ENCODE data around the gene RSPH10B2. TPM values are rescaled to one million over a fixed set of nuclear protein-coding genes. Genes with fewer than 3 reads are reported as not detected.
"Not testable (repeated sequence)": the region's sequence is repeated elsewhere in the genome, so short reads cannot be mapped to it uniquely, and the experiment has no call there.

Gene RSPH10B2
- polyA plus RNA-seq (2012; ENCODE audit: insufficient read depth, insufficient read length, low read depth), result not detected

DNA sequence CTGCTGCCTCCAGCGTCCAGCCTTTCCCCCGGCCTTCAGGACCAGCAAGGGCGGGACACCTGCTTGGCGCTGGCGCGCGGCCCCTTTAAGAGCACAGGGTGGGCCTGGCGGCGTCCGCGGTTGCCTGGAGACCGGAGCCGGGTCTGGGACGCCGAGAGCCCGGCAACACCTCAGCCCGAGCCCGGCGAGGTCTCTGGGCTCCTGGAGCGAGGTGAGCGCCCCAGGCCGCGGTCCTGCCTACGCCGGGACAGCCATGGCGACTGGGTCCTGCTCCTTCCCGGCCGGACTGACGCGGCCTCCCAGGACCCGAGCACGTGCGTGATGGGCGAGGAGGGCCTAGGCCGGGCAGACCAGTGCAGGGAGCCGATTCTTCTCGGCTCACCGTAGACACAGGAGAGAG lies at the start of gene RSPH10B2:
Gene RSPH10B2 (plus strand): TSS at position 140 of the 400 bp plus-strand sequence. CDS start 3,575 bp downstream, outside the sequence.
- not testable (repeated sequence) for H3K4me1 ChIP-seq, H3K27me3 ChIP-seq, H3K9me3 ChIP-seq, H3K36me3 ChIP-seq
- peak; percentile 18 for DNase-seq
- H3K4me3 ChIP-seq (ENCODE audit: low read depth, low read length), result 0 out of 2 replicates have a peak within 1 kb of the TSS, but pooled peaks have one; percentile 19

DNA sequence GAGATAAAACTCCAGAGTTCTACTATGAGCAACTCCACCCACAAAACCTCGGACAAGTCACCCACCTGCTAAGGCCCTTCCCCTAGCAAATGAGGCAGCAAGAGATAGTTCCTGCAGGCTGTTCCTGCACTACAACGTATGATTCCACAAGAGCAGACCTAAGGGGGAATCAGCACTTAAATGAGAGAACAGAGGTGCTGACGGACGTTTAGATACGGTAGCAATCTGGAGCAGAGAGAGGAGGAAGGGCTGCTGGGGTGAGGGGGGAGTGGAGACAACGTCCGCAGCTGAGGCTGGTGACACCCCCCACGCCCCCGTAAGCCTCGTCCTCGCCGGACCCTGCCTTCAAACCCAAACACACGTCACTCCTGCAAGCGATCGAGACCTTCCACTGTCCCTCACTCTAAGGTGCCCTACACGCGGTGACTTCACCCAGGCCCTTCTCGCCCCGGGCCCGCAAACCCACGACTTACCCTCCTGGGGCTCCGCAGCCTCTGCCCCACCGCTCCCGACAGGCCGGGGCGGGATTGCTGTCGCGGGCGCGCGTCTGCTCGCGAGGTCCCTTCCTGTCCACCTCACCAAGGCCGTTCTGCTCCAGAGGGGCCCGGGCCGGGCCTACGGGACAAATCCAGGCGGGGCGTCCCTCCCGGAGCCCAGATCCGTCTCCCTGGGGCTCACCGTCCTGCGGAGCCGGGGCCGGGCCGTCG lies 47.8 kb upstream of the RSPH10B2 start:
- no peaks in the 10 kb centered on the region for H3K27me3 ChIP-seq
- H3K9me3 ChIP-seq, result peaks cover 4% of the 10 kb centered on the region; the same call in 1 of the 2 replicates
- TF ChIP-seq, protein P1, sequence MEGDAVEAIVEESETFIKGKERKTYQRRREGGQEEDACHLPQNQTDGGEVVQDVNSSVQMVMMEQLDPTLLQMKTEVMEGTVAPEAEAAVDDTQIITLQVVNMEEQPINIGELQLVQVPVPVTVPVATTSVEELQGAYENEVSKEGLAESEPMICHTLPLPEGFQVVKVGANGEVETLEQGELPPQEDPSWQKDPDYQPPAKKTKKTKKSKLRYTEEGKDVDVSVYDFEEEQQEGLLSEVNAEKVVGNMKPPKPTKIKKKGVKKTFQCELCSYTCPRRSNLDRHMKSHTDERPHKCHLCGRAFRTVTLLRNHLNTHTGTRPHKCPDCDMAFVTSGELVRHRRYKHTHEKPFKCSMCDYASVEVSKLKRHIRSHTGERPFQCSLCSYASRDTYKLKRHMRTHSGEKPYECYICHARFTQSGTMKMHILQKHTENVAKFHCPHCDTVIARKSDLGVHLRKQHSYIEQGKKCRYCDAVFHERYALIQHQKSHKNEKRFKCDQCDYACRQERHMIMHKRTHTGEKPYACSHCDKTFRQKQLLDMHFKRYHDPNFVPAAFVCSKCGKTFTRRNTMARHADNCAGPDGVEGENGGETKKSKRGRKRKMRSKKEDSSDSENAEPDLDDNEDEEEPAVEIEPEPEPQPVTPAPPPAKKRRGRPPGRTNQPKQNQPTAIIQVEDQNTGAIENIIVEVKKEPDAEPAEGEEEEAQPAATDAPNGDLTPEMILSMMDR (IDR thresholded peaks at IDR 0.05; ENCODE audit: low read depth, low read length), result no peak
- no peaks in the 10 kb centered on the region for H3K4me1 ChIP-seq
- H3K36me3 ChIP-seq, result peaks cover 28% of the 10 kb centered on the region
- peak; percentile 36 for DNase-seq
- H3K4me3 ChIP-seq (ENCODE audit: low read depth, low read length), result peak overlapping the region; percentile 71

DNA sequence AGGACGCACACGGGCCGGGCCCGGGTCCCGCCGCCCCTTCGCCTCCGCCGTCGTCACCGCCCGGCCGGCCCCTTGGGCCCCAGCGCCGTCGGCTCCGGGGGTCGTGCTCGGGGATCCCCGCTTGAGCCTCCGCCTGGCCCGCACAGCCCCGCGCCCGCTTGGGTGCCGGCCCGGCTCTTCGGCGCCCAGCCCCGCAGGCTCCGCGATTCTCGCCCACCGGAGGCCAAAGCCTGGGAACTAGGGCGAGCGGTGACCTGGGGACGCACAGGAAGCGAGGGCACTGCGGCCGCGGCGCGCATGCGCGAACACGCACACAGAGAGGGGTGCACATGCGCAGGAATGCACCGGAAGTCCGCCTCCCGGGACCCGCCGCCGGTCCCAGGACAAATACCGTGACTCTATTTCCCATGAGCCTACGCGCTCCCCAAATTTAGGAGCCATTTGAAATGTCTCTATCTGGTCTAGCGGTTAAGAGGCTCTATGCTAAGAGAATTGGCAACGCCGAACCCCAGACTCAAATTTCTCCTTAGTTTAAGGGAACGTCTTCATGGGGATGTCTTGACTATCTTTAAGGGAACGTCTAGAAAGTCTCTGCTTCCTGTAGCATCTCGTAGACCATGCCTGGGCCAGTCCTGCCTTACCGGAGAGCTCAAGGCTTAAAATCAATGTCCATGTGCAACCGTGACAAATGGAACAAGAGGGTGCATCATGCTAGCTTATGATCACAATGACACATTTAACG lies 47.1 kb upstream of the RSPH10B2 start, which contains the start of gene ZNF12:
Gene ZNF12 (minus strand): TSS at position 282 of the 742 bp plus-strand sequence. CDS start 1,774 bp downstream, outside the sequence.
- Histone ChIP-seq H3K27me3 (no peaks in the 10 kb centered on the region), H3K4me1 (no peaks in the 10 kb centered on the region), H3K36me3 (peaks cover 23% of the 10 kb centered on the region), H3K4me3 (ENCODE audit: low read depth, low read length) (peak within 1 kb of the TSS; percentile 71), H3K9me3 (peaks cover 4% of the 10 kb centered on the region; the same call in 1 of the 2 replicates)
- TF ChIP-seq, protein P1 (IDR thresholded peaks at IDR 0.05; ENCODE audit: low read depth, low read length), result no peak
- peak; percentile 98 for DNase-seq

DNA sequence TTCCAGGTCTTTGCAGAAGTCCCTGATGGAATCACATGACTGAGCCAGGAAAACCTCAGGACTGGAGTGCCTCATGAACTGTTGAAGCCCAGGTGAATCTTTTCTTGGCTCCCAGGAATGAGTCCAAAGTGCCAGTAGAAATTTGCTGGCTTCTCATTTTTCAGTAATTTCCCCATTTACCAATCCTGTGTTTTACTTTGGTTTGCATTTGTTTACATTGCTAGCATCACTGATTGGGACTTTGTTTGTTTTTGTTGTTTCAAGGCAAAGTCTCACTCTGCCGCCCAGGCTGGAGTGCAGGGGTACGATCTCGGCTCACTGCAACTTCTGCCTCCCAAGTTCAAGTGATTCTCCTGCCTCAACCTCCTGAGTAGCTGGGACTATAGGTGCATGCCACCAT lies 45.6 kb upstream of the RSPH10B2 start:
- H3K4me3 ChIP-seq (ENCODE audit: low read depth, low read length), result no peak overlapping the region
- no peak for DNase-seq
- H3K9me3 ChIP-seq, result peaks cover 4% of the 10 kb centered on the region; the same call in 1 of the 2 replicates
- peaks cover 16% of the 10 kb centered on the region for H3K36me3 ChIP-seq
- TF ChIP-seq, protein P1 (IDR thresholded peaks at IDR 0.05; ENCODE audit: low read depth, low read length), result no peak
- no peaks in the 10 kb centered on the region for H3K27me3 ChIP-seq
- no peaks in the 10 kb centered on the region for H3K4me1 ChIP-seq

DNA sequence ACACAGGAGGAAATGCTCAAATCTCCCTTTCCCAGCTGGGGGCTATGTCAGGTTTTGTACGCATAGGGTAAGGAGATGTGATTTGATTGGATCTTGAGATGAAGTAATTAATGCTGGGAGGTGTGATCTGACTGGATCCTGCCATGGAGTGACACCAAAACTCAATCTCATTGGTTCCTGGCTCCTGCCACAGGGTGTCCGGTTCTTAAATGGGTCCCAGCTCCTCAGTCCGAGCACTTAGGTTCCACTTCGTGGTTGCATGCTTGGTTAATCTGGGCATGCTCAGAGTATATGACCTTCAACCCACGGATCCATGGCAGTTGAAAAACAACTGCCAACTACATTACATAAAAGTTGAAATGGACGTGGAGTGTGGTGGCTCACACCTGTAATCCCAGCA lies 44.1 kb upstream of the RSPH10B2 start:
- no peak overlapping the region; the same call in 1 of the 2 replicates for H3K4me3 ChIP-seq (ENCODE audit: low read depth, low read length)
- H3K36me3 ChIP-seq, result peaks cover 5% of the 10 kb centered on the region
- H3K27me3 ChIP-seq, result no peaks in the 10 kb centered on the region
- H3K4me1 ChIP-seq, result no peaks in the 10 kb centered on the region
- H3K9me3 ChIP-seq, result no peaks in the 10 kb centered on the region
- TF ChIP-seq, protein P1 (IDR thresholded peaks at IDR 0.05; ENCODE audit: low read depth, low read length), result no peak
- peak; percentile 33 for DNase-seq

DNA sequence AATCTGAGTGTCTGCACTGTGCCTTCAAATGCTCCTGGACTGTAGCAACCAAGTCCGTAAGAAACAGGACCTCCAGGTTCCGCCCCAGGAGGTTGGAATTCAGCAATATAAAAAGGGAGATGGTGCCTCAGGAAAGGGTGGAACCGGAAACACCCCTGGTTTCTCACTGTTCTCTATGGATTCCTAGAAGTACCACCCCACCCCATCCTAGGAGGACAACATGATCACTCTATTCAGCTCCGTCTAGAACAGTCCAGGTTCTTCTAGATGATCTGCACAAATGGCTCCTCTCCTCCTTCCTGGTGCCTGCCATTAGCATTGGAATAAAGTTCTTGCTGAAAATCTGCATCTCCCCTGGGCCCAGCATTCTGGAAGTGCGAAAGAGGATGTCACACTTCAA lies 39.5 kb upstream of the RSPH10B2 start:
- Histone ChIP-seq H3K4me3 (ENCODE audit: low read depth, low read length) (no peak overlapping the region), H3K27me3 (no peaks in the 10 kb centered on the region), H3K9me3 (no peaks in the 10 kb centered on the region), H3K36me3 (no peaks in the 10 kb centered on the region), H3K4me1 (no peaks in the 10 kb centered on the region)
- TF ChIP-seq, protein P1 (IDR thresholded peaks at IDR 0.05; ENCODE audit: low read depth, low read length), result no peak
- no peak for DNase-seq

DNA sequence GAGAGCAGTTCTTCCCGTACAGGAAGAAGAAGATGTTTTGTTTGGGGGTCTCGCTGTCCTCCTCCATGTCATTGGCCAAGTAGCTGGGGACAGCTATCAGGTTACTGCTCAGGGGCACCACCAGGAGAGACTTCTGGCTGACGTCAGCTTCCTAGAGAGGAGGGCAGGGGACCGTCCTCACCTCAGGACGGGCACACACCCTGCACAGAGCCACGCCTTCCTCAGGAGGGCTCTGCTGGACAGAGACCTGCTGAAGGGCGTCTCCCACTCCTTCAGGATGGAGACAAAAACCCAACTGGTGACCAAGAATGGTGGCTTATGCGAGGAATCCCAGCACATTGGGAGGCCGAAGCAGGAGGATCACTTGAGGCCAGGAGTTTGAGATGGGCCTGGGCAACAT lies 38.0 kb upstream of the RSPH10B2 start:
- H3K36me3 ChIP-seq, H3K9me3 ChIP-seq: not testable (repeated sequence)

More for the DNA sequence above, 38.0 kb upstream of the RSPH10B2 start:
- not testable (repeated sequence) for H3K27me3 ChIP-seq; H3K4me1 ChIP-seq; DNase-seq; H3K4me3 ChIP-seq (ENCODE audit: low read depth, low read length)
